HepG2 (cell line): ENCODE data around the gene POLR1D. TPM values are rescaled to one million over a fixed set of nuclear protein-coding genes. Genes with fewer than 3 reads are reported as not detected.

Experiments
- ATAC-seq: fragments of 200-7000 bp; cut with Tn5 transposase; 3 replicates; pipeline ENCODE4 v1.9.1; 2020; ENCODE audit warnings: mild to moderate bottlenecking, moderate library complexity
- BruUV-seq: library from RNA; stranded (reverse); fragments of 400-500 nt; replicated peaks from 2 replicates; lab custom pipeline; 2021; lab: Mats Ljungman, UMichigan
- CTCF ChIA-PET: fragments of 300-600 bp; formaldehyde crosslinking; extraction: SDS; loops from one replicate; lab custom pipeline; 2021; ENCODE audit warnings: low total read pairs, inconsistent platforms, low intra/inter-chr PET ratio; lab: Yijun Ruan, JAX
- POLR2A ChIA-PET: fragments of 350-600 bp; sonication (Branson Sonifier 250); formaldehyde crosslinking; loops from one replicate; lab custom pipeline; 2020; ENCODE audit warnings: antibody characterized with exemption, inconsistent platforms; lab: Yijun Ruan, JAX
- DNase-seq: peaks from one replicate; pipeline ENCODE4 v3.0.0-alpha.2; 2015; ENCODE audit warnings: low spot score
- FAIRE-seq: peaks from 3 replicates; lab custom pipeline; 2011; peaks lifted over from hg19 to GRCh38; lab: Jason Lieb, UNC
- H2AFZ ChIP-seq: one replicate; pipeline ENCODE4 v1.6.1; 2011; ENCODE audit warnings: low read length, inconsistent platforms
- H3K27ac ChIP-seq: fragments of 300-600 bp; 3 replicates; pipeline ENCODE4 v1.8.0; 2011; ENCODE audit warnings: mixed run types, mild to moderate bottlenecking, mixed read lengths, low read length, inconsistent platforms; ENCODE audit not compliant: insufficient read depth; ENCODE audit errors: extremely low read length
- H3K27me3 ChIP-seq, 2 experiments: fragments of 200-600 bp in 1 of 2; 2 replicates in 1 of 2; 3 replicates in 1 of 2; pipeline versions ENCODE4 v1.6.0 to v1.8.0; 2011; ENCODE audit warnings: low read length in 2 of 2, mild to moderate bottlenecking in 2 of 2, moderate library complexity in 2 of 2, inconsistent platforms in 1 of 2; ENCODE audit not compliant: insufficient read depth in 2 of 2, control insufficient read depth in 1 of 2
- H3K36me3 ChIP-seq, 2 experiments: fragments of 200-600 bp in 1 of 2; replicated peaks in 1 of 2; 2 replicates in 1 of 2; 3 replicates in 1 of 2; pipeline versions ENCODE4 v1.5.1 to v1.8.0; 2011; ENCODE audit warnings: low read length in 2 of 2, inconsistent platforms in 1 of 2; ENCODE audit not compliant: insufficient read depth in 2 of 2, control insufficient read depth in 1 of 2
- H3K4me1 ChIP-seq: 2 replicates; pipeline ENCODE4 v1.5.1; 2012; ENCODE audit warnings: low read length, inconsistent platforms; ENCODE audit not compliant: insufficient read depth
- H3K4me2 ChIP-seq: 2 replicates; pipeline ENCODE4 v1.6.0; 2011; ENCODE audit warnings: low read depth, low read length, inconsistent platforms
- H3K4me3 ChIP-seq, 3 experiments: fragments of 200-600 bp in 1 of 3; sonication (generic), shearing (Covaris generic) in 1 of 3; replicated peaks in 1 of 3; 2 replicates each; pipeline ENCODE4 v1.5.1; 2011 to 2016; ENCODE audit warnings: low read length in 3 of 3, inconsistent platforms in 2 of 3, low read depth in 2 of 3, mild to moderate bottlenecking in 2 of 3, control low read depth in 1 of 3, mixed read lengths in 1 of 3; ENCODE audit not compliant: insufficient read depth in 1 of 3
- H3K79me2 ChIP-seq: one replicate; pipeline ENCODE4 v1.6.1; 2011; ENCODE audit warnings: low read length, inconsistent platforms; ENCODE audit not compliant: insufficient read depth
- H3K9ac ChIP-seq: 2 replicates; pipeline ENCODE4 v1.6.0; 2011; ENCODE audit warnings: mild to moderate bottlenecking, low read depth, low read length, inconsistent platforms; ENCODE audit not compliant: insufficient read depth
- H3K9me3 ChIP-seq: 2 replicates; pipeline ENCODE4 v1.5.1; 2012; ENCODE audit warnings: mild to moderate bottlenecking, low read length
- H4K20me1 ChIP-seq: 2 replicates; pipeline ENCODE4 v1.6.0; 2011; ENCODE audit warnings: inconsistent platforms, mild to moderate bottlenecking, low read length, moderate library complexity; ENCODE audit not compliant: insufficient read depth
- BRCA1 ChIP-seq: sonication (generic); formaldehyde crosslinking; IDR thresholded peaks from 2 replicates; pipeline ENCODE4 v1.4.0; 2020; ENCODE audit warnings: missing genetic modification reagents
- CENPBD1 ChIP-seq: sonication (generic); formaldehyde crosslinking; IDR thresholded peaks from 2 replicates; pipeline ENCODE4 v1.8.0; 2022; ENCODE audit warnings: missing genetic modification reagents, low read depth, mild to moderate bottlenecking, borderline replicate concordance
- FOXK2 ChIP-seq: fragments of 450-650 bp; IDR thresholded peaks from 2 replicates; pipeline ENCODE4 v1.6.1; 2016
- HNF1B ChIP-seq: sonication (generic); formaldehyde crosslinking; IDR thresholded peaks from 2 replicates; pipeline ENCODE4 v1.5.1; 2020; ENCODE audit warnings: mild to moderate bottlenecking, moderate library complexity, missing genetic modification reagents
- PAWR ChIP-seq: sonication (generic); formaldehyde crosslinking; IDR thresholded peaks from 2 replicates; pipeline ENCODE4 v1.4.0; 2020; ENCODE audit warnings: missing genetic modification reagents, mild to moderate bottlenecking, borderline replicate concordance
- RARA ChIP-seq: IDR thresholded peaks from 2 replicates; pipeline ENCODE4 v1.6.1; 2016; ENCODE audit warnings: missing genetic modification reagents, missing compliant biosample characterization
- RFX3 ChIP-seq: IDR thresholded peaks from 2 replicates; pipeline ENCODE4 v1.6.1; 2016; ENCODE audit warnings: missing biosample characterization, missing genetic modification reagents
- SIN3B ChIP-seq: fragments of 150-350 bp; IDR thresholded peaks from 2 replicates; pipeline ENCODE4 v1.6.1; 2014; ENCODE audit warnings: low read length
- TFE3 ChIP-seq: IDR thresholded peaks from 2 replicates; pipeline ENCODE4 v1.6.1; 2016
- ZC3H4 ChIP-seq: sonication (generic); formaldehyde crosslinking; IDR thresholded peaks from 2 replicates; pipeline ENCODE4 v1.4.0; 2020; ENCODE audit warnings: missing genetic modification reagents, borderline replicate concordance
- ZNF296 ChIP-seq: sonication (generic); formaldehyde crosslinking; conservative IDR thresholded peaks from 2 replicates; pipeline ENCODE4 v1.5.0; 2020; ENCODE audit warnings: mild to moderate bottlenecking, missing genetic modification reagents
- ZNF530 ChIP-seq: sonication (generic); formaldehyde crosslinking; IDR thresholded peaks from 2 replicates; pipeline ENCODE4 v1.5.0; 2020; ENCODE audit warnings: low read depth, mild to moderate bottlenecking, missing genetic modification reagents
- ZNF546 ChIP-seq: sonication (generic); formaldehyde crosslinking; conservative IDR thresholded peaks from 2 replicates; pipeline ENCODE4 v1.8.1; 2023; ENCODE audit warnings: mild to moderate bottlenecking, missing genetic modification reagents
- ZNF577 ChIP-seq: sonication (generic); formaldehyde crosslinking; IDR thresholded peaks from 2 replicates; pipeline ENCODE4 v1.4.0; 2020; ENCODE audit warnings: mild to moderate bottlenecking, low read depth, missing genetic modification reagents, borderline replicate concordance
- ZNF670 ChIP-seq: sonication (generic); formaldehyde crosslinking; IDR thresholded peaks from 2 replicates; pipeline ENCODE4 v1.8.0; 2022; ENCODE audit warnings: mild to moderate bottlenecking, missing genetic modification reagents, borderline replicate concordance
- ZSCAN12 ChIP-seq: sonication (generic); formaldehyde crosslinking; IDR thresholded peaks from 2 replicates; pipeline ENCODE4 v1.9.0; 2021; ENCODE audit warnings: mild to moderate bottlenecking, missing genetic modification reagents
- ZSCAN29 ChIP-seq: sonication (generic); formaldehyde crosslinking; conservative IDR thresholded peaks from 2 replicates; pipeline ENCODE4 v1.4.0; 2020; ENCODE audit warnings: mild to moderate bottlenecking, missing genetic modification reagents
- WGBS: methylation state at CpG from one replicate; pipeline ENCODE4 v1.1.6; 2017; ENCODE audit warnings: low lambda C conversion rate; 5-methylcytosine and 5-hydroxymethylcytosine counted together
- in situ Hi-C: cut with HindIII; loops from 2 replicates; pipeline ENCODE4 v1.10.0; 2017; ENCODE audit warnings: low pct_unique_long_range_greater_than_20kb; ENCODE audit not compliant: extremely low pct_ligation_motif_present
- intact Hi-C: fragments of 100-400 bp; cut with micrococcal nuclease; formaldehyde crosslinking; loops from one replicate; pipeline ENCODE4 v1.10.0; 2022; ENCODE audit not compliant: unreplicated experiment
- polyA plus RNA-seq, 8 experiments: library from polyadenylated mRNA; depleted of rRNA in 3 of 8; stranded (reverse) in 7 of 8; unstranded in 1 of 8; fragments of >200 nt; fragmentation: Illumina TruSeq in 4 of 8; extraction: Trizol in 4 of 8; gene quantifications; 2 replicates each; pipeline versions ENCODE4 v1.2.1 to v1.2.3, GENCODE V29; 2011 to 2016; ENCODE audit warnings: low read depth in 4 of 8, missing spikeins in 1 of 8, mixed read lengths in 1 of 8; ENCODE audit not compliant: insufficient read depth in 1 of 8
- total RNA-seq, 5 experiments: library from RNA; depleted of rRNA; stranded (reverse); fragments of >200 nt; fragmentation: Illumina TruSeq; extraction: Trizol; gene quantifications; 2 replicates each; pipeline ENCODE4 v1.2.3, GENCODE V29; 2016; ENCODE audit warnings: low read depth in 1 of 5

POLR1D gene
- total and polyA plus RNA-seq, 2 of the 13 experiments (the other 11 are each of a cell fraction or from before 2014, with no cell fraction given) = 183 to 490 TPM

GRCh38 chr13:27599845-27600553, 21.7 kb upstream of the POLR1D start (continued):
- TF ChIP-seq ZSCAN12 (CRISPR knock-in tag) = no peak
- TF ChIP-seq HNF1B (CRISPR knock-in tag) = no peak
- TF ChIP-seq CENPBD1 = no peak

- Histone ChIP-seq H3K9me3 (no peaks in the 10 kb centered on the region), H3K4me3 (no peak overlapping the region), H4K20me1 (peaks cover 21% of the 10 kb centered on the region), H3K27me3 (no peaks in the 10 kb centered on the region), H3K27ac (no peak overlapping the region), H3K36me3 (no peaks in the 10 kb centered on the region), H3K4me2 (no peak overlapping the region), H3K4me1 (peaks cover 53% of the 10 kb centered on the region), H3K79me2 (peaks cover 94% of the 10 kb centered on the region), H3K9ac (no peak overlapping the region), H2AFZ (no peak overlapping the region)
- POLR2A ChIA-PET = interaction anchor here (3.1 kb wide), 1 partner anchor 20 kb away, joined by 13 read pairs; the partner anchor contains the start of gene LNX2
- intact Hi-C loops = no loop called here
- no peak for TF ChIP-seq RFX3
- no peak for TF ChIP-seq PAWR
- no peak for TF ChIP-seq ZNF296 (CRISPR knock-in tag)
- no peak for TF ChIP-seq ZNF577 (CRISPR knock-in tag)
- no peak for TF ChIP-seq TFE3
- no peak for TF ChIP-seq RARA
- TF ChIP-seq ZNF546 = no peak
- TF ChIP-seq SIN3B = no peak
- TF ChIP-seq ZSCAN29 (CRISPR knock-in tag) = no peak
- TF ChIP-seq FOXK2 = no peak
- no peak for TF ChIP-seq ZNF530 (CRISPR knock-in tag)
- TF ChIP-seq BRCA1 (CRISPR knock-in tag) = no peak
- no peak for TF ChIP-seq ZNF670 (CRISPR knock-in tag)
- TF ChIP-seq ZC3H4 (CRISPR knock-in tag) = no peak
- no peak for ATAC-seq
- no peak for DNase-seq
- in situ Hi-C loops = no loop called here
- 100% methylated on average over 1 of the region's 1 CpG for WGBS
- CTCF ChIA-PET = no interaction called here
- no TSS peak for BruUV-seq
- no peak for FAIRE-seq
Measured at GRCh38 chr13:27600711-27601110, 21.0 kb upstream of the POLR1D start.
